OCI-LY1 (cell line): ENCODE data around the gene ERN1.

Experiments used
- H2AFZ ChIP-seq: fragments of 200-600 bp; sonication (generic), shearing (Covaris generic); 2 replicates; pipeline ENCODE4 v1.6.0; 2014; ENCODE audit warnings: antibody characterized with exemption, mild to moderate bottlenecking, low read length
- H3F3A ChIP-seq: fragments of 200-600 bp; sonication (generic), shearing (Covaris generic); 2 replicates; pipeline ENCODE4 v1.6.0; 2014; ENCODE audit warnings: mild to moderate bottlenecking, antibody characterized with exemption, low read length, moderate library complexity; ENCODE audit not compliant: insufficient read depth
- H3K27ac ChIP-seq: fragments of 200-600 bp; sonication (generic); 2 replicates; pipeline ENCODE4 v1.5.1; 2014; ENCODE audit warnings: low read length, mixed run types, mild to moderate bottlenecking, low read depth; ENCODE audit not compliant: poor library complexity, severe bottlenecking
- H3K27me3 ChIP-seq: fragments of 200-600 bp; sonication (generic); 2 replicates; pipeline ENCODE4 v1.6.0; 2014; ENCODE audit warnings: antibody characterized with exemption, mild to moderate bottlenecking, low read length, moderate library complexity; ENCODE audit not compliant: insufficient read depth
- H3K36me3 ChIP-seq: fragments of 200-600 bp; sonication (generic); 2 replicates; pipeline ENCODE4 v1.6.1; 2014; ENCODE audit warnings: mild to moderate bottlenecking, antibody characterized with exemption, low read length, moderate library complexity, mixed read lengths; ENCODE audit not compliant: insufficient read depth
- H3K4me1 ChIP-seq: fragments of 200-600 bp; sonication (generic); 2 replicates; pipeline ENCODE4 v1.5.1; 2014; ENCODE audit warnings: mild to moderate bottlenecking, low read length, moderate library complexity; ENCODE audit not compliant: insufficient read depth, severe bottlenecking
- H3K4me2 ChIP-seq: fragments of 200-600 bp; sonication (generic), shearing (Covaris generic); 2 replicates; pipeline ENCODE4 v1.6.1; 2014; ENCODE audit warnings: low read length
- H3K4me3 ChIP-seq: fragments of 200-600 bp; sonication (generic); 2 replicates; pipeline ENCODE4 v1.5.1; 2014; ENCODE audit warnings: low read length, low read depth, mild to moderate bottlenecking, mixed read lengths; ENCODE audit not compliant: poor library complexity, severe bottlenecking
- H3K79me2 ChIP-seq: fragments of 200-600 bp; shearing (Covaris generic); 2 replicates; pipeline ENCODE4 v1.6.1; 2016; ENCODE audit warnings: mixed run types, low read length, mixed read lengths; ENCODE audit not compliant: insufficient read depth
- H3K9ac ChIP-seq: fragments of 200-600 bp; sonication (generic), shearing (Covaris generic); 2 replicates; pipeline ENCODE4 v1.6.1; 2014; ENCODE audit warnings: mild to moderate bottlenecking, low read length, mixed read lengths
- H3K9me2 ChIP-seq: fragments of 200-600 bp; sonication (generic), shearing (Covaris generic); 2 replicates; pipeline ENCODE4 v1.6.1; 2014; ENCODE audit warnings: low read depth, mild to moderate bottlenecking, low read length, mixed read lengths
- H3K9me3 ChIP-seq: fragments of 200-600 bp; shearing (Covaris generic); 2 replicates; pipeline ENCODE4 v1.6.1; 2014; ENCODE audit warnings: low read length, mixed read lengths
- H4K20me1 ChIP-seq: fragments of 200-600 bp; sonication (generic), shearing (Covaris generic); 2 replicates; pipeline ENCODE4 v1.6.0; 2016; ENCODE audit warnings: mild to moderate bottlenecking, low read length; ENCODE audit not compliant: insufficient read depth
- CTCF ChIP-seq: fragments of 200-600 bp; sonication (generic), shearing (Covaris generic); IDR thresholded peaks from 2 replicates; pipeline ENCODE4 v1.5.1; 2017; ENCODE audit warnings: mild to moderate bottlenecking, antibody characterized with exemption, low read length, moderate library complexity, mixed read lengths
- EZH2 ChIP-seq: fragments of 200-600 bp; sonication (generic), shearing (Covaris generic); IDR thresholded peaks from 2 replicates; pipeline ENCODE4 v1.8.0; 2017; ENCODE audit warnings: borderline replicate concordance, mixed run types, mild to moderate bottlenecking, antibody characterized with exemption, low read length, moderate library complexity, mixed read lengths

Gene ERN1

GRCh38 chr17:63995626-63996025 lies 134.3 kb downstream of the ERN1 start:
- Histone ChIP-seq H4K20me1 (no peaks in the 10 kb centered on the region), H3K27me3 (peaks cover 12% of the 10 kb centered on the region), H3F3A (no peaks in the 10 kb centered on the region), H3K36me3 (no peaks in the 10 kb centered on the region), H2AFZ (no peak overlapping the region), H3K9me2 (no peaks in the 10 kb centered on the region), H3K4me2 (no peak overlapping the region), H3K9ac (no peak overlapping the region), H3K27ac (no peak overlapping the region), H3K79me2 (no peaks in the 10 kb centered on the region), H3K4me3 (no peak overlapping the region), H3K9me3 (no peaks in the 10 kb centered on the region), H3K4me1 (peaks cover 18% of the 10 kb centered on the region)
- TF ChIP-seq CTCF (no peak), EZH2 (no peak)

GRCh38 chr17:63993368-63993985 lies 136.5 kb downstream of the ERN1 start:
- Histone ChIP-seq H3K9ac (no peak overlapping the region), H3K9me2 (no peaks in the 10 kb centered on the region)

GRCh38 chr17:63991611-63992010 lies 138.3 kb downstream of the ERN1 start:
- Histone ChIP-seq H3K4me1 (peaks cover 7% of the 10 kb centered on the region), H2AFZ (no peak overlapping the region), H3K9me3 (no peaks in the 10 kb centered on the region), H3F3A (no peaks in the 10 kb centered on the region), H3K27ac (no peak overlapping the region), H3K27me3 (peaks cover 3% of the 10 kb centered on the region; the same call in 1 of the 2 replicates), H3K4me2 (no peak overlapping the region), H3K9me2 (no peaks in the 10 kb centered on the region), H3K9ac (no peak overlapping the region), H3K4me3 (no peak overlapping the region), H4K20me1 (no peaks in the 10 kb centered on the region), H3K36me3 (no peaks in the 10 kb centered on the region), H3K79me2 (no peaks in the 10 kb centered on the region)
- no peak for TF ChIP-seq CTCF
- no peak for TF ChIP-seq EZH2

More at GRCh38 chr17:63993368-63993985, 136.5 kb downstream of the ERN1 start:
- Histone ChIP-seq H3K4me1 (peaks cover 16% of the 10 kb centered on the region), H3K36me3 (no peaks in the 10 kb centered on the region), H3K27ac (no peak overlapping the region), H3K27me3 (peaks cover 3% of the 10 kb centered on the region; the same call in 1 of the 2 replicates), H2AFZ (no peak overlapping the region), H3F3A (no peaks in the 10 kb centered on the region), H4K20me1 (no peaks in the 10 kb centered on the region), H3K4me2 (no peak overlapping the region), H3K9me3 (no peaks in the 10 kb centered on the region), H3K79me2 (no peaks in the 10 kb centered on the region), H3K4me3 (no peak overlapping the region)
- no peak for TF ChIP-seq EZH2
- TF ChIP-seq CTCF, result peak; percentile 12; the same call in 1 of the 2 replicates
